ENCODE measurements around the gene LRRC25. TPM values are rescaled to one million over a fixed set of nuclear protein-coding genes. Genes with fewer than 3 reads are reported as not detected.
A peak's percentile ranks its signal among the peaks of the same experiment; 100 is the strongest.

Gene LRRC25
- total RNA-seq, 1 donor from 2014 or later: 2.5 TPM

DNA sequence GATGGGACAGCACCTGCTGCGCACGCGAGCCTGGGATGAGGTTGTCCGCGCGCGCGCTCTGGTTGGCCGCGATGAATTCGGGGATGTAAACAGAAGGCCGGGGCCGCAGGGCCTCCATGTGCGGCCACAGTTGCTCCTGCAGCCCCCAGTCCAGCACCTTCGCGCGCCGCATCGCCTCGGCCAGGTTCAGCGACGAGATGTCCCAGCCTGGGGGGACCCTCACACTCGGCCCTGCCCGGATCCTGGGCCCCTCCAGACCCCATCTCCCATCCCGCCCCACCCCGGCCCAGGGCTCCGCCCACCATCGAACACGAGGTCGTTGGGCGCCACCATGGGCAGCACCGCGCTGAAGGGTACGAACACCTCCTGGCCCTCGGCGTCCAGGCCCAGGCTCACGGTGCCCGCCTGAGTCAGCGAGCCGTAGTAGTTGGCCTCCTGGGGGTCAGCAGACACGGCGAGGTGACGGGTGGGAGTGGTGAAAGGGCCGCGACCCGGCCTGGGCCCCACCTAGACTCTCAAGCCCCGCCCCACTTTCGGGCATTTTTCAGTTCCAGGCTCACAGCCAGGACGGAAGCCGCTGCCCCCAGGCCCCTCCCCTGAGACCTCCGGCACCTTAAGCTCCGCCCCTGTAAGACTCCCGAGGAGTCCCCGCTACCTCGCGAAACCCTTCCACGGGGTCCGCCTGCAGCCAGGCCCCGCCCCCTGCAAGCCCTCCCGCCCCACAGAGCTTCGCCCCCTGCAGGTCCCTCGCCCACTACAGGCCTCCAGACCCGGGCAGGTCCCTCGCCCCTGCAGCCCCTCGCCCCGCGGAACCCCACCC lies 39.5 kb upstream of the LRRC25 start:
- intact Hi-C loops (cut with DNase I): no loop called here
- no peak for DNase-seq (ENCODE audit: low spot score)

- intact Hi-C loops (cut with DNase I): no loop called here
- DNase-seq (ENCODE audit: low spot score): no peak
Observed at GRCh38 chr19:18435842-18436670, 38.6 kb upstream of the LRRC25 start.

GRCh38 chr19:18435178-18435841 lies 37.9 kb upstream of the LRRC25 start:
- DNase-seq (ENCODE audit: low spot score): no peak

DNA sequence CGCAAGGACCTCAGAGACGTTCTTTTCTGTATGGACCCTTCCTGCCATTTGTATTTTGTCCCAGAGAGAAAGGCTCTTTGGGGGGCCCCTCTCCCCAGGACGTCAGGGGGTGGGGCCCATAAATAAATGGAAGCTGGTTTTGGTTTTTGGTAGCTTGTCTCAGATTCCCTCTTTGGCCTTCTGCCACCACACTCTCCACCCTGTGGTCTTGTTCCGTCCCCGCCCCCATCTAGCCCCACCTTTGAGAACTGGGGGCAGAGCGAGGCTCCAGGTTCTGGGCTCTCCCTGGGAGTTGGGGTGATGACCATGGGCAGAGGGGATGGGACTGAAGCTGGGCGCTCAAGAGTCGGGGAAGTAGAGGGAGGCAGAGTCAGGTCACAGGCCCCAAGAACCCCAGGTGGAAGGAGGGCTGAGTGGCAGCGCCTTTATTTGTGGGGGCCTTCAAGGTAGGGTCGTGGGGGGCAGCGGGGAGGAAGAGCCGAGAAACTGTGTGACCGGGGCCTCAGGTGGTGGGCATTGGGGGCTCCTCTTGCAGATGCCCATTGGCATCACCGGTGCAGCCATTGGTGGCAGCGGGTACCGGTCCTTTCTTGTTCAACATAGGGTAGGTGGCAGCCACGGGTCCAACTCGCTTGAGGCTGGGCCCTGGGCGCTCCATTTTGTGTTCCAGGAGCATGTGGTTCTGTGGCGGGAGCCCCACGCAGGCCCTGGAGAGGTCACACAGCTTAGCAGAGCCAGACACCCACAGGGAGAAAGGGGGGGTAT lies 37.2 kb upstream of the LRRC25 start:
- no peak for DNase-seq (ENCODE audit: low spot score)
- intact Hi-C loops (cut with DNase I): no loop called here

More at GRCh38 chr19:18435178-18435841, 37.9 kb upstream of the LRRC25 start:
- intact Hi-C loops (cut with DNase I): no loop called here

- intact Hi-C loops (cut with DNase I): no loop called here
- no peak for DNase-seq (ENCODE audit: low spot score)
Observed at GRCh38 chr19:18433735-18434398, 36.4 kb upstream of the LRRC25 start.

DNA sequence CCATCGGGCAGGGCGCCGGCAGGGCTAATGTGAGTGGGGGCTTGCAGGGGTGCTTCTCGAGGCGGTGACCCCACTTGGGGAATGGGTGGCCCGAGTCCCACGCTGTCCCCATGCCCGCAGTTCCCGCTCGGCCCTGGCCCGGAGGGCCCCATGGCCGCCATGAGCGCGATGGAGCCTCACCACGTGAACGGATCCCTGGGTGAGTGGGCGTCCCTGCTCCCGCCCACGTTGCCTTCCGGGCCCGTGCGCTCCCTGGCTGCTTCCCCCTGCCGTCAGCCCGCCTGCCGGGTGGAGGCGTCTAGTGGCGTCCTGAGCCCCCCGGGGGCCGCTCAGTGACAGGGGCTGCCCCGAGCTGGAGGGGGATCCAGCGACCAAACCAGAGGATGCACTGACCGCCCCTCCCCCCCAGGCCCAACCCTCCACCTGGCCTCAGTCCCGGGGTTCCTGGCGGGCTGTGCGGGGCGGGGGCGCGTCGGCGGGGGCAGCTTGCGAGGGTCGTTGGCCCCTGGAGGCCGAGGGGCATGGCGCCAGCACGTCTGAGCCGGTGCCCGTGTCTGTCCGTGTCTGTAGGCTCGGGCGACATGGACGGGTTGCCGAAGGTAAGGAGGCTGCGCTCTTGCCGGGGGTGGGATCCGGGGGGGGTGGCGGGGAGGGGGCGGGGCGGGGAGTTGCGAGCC lies 35.7 kb upstream of the LRRC25 start:
- no peak for DNase-seq (ENCODE audit: low spot score)
- intact Hi-C loops (cut with DNase I): no loop called here

DNA sequence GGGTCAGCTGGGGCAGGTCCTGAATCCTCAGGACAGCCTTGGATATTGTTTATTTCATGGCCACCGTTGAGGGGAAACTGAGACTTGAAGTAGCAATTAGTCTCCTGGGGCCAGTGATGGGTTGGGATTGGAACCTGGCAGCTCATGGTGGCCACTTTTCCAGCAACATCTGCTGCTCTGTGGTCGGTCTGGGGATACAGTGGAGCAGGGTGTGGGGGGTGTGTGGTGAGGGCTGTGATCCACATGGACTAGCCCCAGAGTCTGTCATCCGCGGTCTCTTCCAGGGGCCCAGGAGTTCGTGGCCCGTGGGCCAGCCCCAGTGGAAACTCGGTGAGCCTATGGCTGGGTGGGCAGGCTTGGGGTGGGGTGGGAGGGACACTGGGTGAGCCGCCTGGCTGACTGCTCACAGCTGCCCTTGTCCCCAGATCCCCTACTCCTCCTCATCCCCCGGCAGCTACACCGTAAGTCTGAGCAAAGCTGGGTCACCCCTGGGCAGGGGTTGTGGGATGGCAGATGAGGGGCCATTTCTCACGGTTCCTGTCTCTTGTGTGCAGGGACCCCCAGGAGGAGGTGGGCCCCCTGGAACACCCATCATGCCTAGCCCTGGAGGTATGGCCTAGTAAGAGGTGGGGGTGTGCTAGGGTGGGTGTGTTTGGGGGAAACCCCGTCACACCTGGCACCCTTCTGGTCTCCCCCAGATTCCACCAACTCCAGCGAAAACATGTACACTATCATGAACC lies 35.0 kb upstream of the LRRC25 start:
- intact Hi-C loops (cut with DNase I): no loop called here
- DNase-seq (ENCODE audit: low spot score): no peak

DNA sequence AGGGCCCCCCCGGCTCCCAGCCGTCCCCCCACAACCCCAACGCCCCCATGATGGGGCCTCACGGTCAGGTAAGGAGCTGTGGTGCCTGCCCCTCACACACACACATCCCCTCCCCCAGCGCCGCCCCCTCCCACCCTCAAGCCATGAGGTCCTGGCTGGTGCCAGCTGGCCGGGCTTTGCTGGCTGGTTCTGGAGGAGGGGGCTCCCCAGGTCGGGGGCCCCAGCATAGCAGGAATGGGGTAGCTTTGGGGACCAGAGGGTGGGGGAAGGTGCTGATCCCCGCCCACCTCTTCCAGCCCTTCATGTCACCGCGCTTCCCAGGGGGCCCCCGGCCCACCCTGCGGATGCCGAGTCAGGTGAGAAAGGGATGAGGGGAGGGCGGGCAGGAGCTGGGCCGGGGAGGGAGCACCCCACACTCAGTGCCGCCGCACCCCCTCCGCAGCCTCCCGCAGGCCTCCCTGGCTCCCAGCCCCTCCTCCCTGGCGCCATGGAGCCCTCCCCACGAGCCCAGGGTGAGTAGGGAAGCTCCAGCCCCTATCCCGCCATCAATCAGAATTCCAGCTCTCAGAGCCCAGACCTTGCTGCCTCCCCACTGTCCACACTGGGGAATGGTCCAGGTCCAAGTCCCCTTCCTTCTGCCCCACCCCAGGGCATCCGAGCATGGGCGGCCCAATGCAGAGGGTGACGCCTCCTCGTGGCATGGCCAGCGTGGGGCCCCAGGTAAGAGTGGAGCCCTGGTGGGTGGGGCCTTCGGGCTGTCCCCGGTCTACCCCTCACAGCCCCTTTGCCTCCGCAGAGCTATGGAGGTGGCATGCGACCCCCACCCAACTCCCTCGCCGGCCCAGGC lies 34.2 kb upstream of the LRRC25 start:
- no peak for DNase-seq (ENCODE audit: low spot score)
- intact Hi-C loops (cut with DNase I): no loop called here

DNA sequence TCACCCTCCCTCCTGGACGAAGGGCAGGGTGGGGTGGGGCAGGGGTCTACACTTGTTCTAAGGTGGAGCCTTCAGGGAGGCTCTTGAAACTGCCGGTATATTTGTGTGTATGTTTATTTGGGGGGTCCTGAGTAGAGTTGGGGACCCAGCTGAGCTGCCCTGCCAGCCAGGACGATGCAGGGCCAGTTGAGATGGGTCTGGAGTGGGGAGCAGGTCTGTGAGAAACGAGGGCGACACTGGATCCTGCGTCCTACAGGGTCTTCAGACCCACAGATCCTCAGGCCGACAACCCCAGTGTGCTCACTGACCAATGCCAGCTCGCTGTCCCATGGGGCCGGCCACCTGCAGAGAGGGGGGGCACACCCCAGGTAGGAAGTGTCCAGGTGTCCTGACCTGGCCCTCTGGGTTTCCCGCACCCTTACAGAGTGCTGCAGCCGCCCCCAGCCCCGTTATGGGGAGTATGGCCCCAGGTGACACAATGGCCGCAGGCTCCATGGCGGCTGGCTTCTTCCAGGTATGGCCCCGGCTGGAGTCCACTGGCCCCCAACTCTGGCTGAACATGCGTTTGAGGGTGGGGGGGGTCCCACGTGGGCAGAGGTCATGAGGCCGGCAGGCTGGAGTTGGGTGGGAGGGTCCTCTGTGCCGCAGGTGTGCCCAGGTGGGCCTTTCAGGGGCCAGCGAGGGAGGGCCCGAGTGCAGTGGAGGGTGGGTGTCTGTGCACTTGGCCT lies 33.2 kb upstream of the LRRC25 start:
- DNase-seq (ENCODE audit: low spot score): no peak

DNA sequence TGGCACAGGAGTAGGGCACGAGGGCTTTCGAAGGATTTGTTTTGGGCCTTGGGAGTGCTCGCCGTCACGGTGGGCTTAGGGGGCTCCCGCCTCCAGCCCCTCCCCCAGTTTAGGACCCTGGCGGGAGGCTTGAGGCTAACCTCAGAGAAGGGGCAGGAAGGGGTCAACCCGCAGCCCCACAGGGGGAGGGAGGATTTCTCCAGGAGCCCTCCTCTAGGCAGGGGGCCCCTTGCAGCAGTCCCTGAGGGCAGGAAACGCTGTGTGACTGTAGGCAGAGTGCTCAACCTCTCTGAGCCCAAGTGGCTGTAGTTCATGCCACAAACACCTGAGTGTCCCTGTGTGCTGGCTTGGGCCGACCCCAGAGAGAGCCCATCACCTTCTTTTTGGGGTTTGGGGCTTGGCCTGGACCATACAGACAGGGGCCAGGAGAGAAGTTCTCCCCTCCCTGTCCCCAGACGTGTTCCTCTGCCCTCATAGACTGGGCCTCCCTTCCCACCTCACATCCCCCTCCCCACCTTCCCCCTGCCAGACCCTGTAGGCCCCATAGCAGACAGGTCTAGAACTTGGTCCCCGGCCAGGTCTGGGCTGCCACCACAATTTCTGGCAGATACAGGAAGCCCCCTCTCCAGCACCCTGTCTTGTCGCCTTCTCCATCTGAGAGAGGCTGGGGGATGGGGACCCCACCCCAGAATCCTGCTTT lies 32.4 kb upstream of the LRRC25 start:
- intact Hi-C loops (cut with DNase I): no loop called here
- DNase-seq (ENCODE audit: low spot score): no peak

More for the DNA sequence above, 33.2 kb upstream of the LRRC25 start:
- intact Hi-C loops (cut with DNase I): no loop called here

DNA sequence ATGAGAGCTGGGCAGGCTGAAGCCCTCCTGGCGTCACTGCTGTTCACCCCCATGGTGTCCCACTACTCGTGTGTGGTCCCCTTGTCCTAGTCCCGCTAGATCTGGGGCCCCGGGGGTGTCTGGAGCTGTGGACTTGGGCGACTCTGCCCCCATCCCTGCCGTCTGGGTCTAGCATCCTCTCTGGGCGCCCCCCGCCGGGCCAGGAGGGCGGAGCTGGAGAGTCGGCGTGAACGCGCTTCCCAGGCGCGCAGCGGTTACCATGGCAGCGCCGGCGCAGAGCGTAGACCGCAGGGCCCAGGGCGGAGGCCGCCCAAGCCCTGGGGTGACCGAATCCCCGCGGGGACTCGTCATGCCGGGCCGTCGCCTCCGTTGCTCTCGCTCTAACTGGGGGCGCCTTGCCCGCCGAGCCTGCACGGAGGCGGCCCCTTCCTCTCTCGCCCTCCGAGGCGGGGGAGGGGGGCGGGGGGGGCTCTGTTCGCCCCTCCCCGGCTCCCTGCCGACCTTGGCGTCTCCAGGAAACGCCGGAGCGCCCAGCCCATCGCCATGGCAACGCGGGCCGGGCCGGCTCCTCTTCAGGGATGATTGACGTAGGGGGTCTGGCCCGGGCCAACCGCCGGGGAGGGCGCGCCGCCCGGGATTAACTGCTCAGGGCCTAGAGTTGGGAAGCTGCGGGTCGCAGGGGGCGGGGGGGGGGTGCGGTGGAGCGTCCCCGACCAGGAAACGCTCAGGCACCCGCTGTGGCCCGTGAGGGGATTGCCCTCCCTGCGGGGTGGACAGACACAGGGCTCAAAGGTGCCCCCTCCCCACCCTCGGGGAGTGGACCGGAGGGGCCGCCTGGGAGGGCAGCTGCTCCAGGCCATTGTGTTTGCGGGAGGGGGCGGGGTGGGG lies 31.6 kb upstream of the LRRC25 start:
- DNase-seq (ENCODE audit: low spot score): peak; percentile 84
- intact Hi-C loops (cut with DNase I): no loop called here

- DNase-seq (ENCODE audit: low spot score): no peak
Observed at GRCh38 chr19:18428173-18428786, 30.9 kb upstream of the LRRC25 start.

DNA sequence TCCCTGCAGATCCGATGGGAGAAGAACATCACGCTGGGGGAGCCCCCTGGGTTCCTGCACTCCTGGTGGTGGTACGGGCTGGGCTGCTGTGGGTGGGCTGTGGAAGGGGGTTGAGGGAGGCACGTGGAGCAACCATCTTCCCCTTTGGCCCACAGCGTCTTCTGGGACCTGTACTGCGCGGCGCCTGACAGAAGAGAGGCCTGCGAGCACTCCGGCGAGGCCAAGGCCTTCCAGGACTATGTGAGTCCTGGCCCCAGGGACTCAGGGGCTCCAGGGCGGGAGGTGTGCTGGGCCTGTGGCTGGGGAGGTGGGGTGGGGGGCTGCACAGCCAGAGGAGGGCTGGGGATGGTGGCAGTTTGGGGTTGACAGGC lies 30.3 kb upstream of the LRRC25 start:
- DNase-seq (ENCODE audit: low spot score): no peak
- intact Hi-C loops (cut with DNase I): no loop called here

More at GRCh38 chr19:18428173-18428786, 30.9 kb upstream of the LRRC25 start:
- intact Hi-C loops (cut with DNase I): no loop called here

DNA sequence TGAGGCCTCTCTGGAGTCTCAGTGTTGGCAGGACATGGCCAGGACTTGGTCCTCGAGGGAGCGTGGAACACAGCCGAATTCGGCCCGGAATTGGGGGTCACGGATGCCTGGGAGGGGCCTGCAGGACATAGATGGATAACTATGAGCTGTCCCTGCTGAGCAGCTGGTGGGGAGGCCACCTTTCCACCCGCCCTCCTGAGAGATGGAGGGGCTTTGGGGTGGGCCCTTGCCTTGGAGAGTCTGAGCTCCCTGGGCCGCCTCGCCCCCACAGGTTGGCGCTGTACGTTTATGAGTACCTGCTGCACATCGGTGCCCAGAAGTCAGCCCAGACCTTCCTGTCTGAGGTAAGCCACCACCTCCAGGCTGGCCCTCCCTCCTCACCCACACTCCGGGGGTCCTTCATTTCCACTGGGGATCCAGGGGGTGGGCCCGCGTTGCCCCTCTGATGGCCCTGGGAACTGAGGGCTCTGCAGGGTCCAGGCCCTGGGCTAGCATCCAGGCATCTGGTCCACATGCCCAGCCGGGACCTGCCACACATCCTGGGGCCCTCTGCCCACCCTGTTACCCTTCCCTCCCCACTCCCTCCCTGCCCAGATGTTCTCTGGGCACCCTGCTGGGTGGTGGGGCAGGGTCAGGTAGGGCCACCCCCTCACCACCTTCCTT lies 29.8 kb upstream of the LRRC25 start:
- intact Hi-C loops (cut with DNase I): no loop called here
- no peak for DNase-seq (ENCODE audit: low spot score)

All from cardiac septum (tissue), 1 donor.